ENCODE results near the gene GPR180. TPM values are rescaled to one million over a fixed set of nuclear protein-coding genes. Genes with fewer than 3 reads are reported as not detected.

The GPR180 gene
- total RNA-seq, 1 donor from 2014 or later = 5.6 TPM

DNA sequence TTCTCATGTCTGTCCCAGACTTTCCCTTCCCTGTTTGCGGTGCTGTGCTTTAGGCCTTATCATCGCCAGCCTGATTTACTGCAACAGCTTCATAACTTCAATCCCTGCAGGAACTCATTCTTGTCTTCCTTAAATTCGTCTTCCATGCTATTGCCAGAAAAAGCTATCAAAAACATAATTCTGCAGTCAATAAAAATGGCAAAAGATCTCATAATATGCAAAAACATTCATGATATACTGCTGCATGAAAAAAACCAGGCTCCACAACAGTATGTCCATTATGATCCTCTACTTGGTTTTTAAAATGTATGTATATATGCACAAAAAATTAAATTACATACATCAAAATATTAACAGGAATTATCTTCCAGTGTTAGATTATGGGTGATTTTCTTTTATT lies 34.1 kb upstream of the GPR180 start:
- no peaks in the 10 kb centered on the region for H3K27me3 ChIP-seq
- intact Hi-C loops (cut with DNase I) = no loop called here
- H3K4me3 ChIP-seq = no peak overlapping the region
- DNase-seq (ENCODE audit: extremely low spot score in 2 of 2) = no peak
- H3K27ac ChIP-seq = no peak overlapping the region
- H3K9me3 ChIP-seq = no peaks in the 10 kb centered on the region
- H3K4me1 ChIP-seq = no peaks in the 10 kb centered on the region
- H3K36me3 ChIP-seq = peaks cover 0 to 20% of the 10 kb centered on the region in 2 donors
- no peak for TF ChIP-seq POLR2A (IDR thresholded peaks at IDR 0.05)
- no peak for TF ChIP-seq POLR2AphosphoS5 (IDR thresholded peaks at IDR 0.05; ENCODE audit: insufficient read depth in 1 of 2, low read depth in 1 of 2)
- TF ChIP-seq, protein P1, sequence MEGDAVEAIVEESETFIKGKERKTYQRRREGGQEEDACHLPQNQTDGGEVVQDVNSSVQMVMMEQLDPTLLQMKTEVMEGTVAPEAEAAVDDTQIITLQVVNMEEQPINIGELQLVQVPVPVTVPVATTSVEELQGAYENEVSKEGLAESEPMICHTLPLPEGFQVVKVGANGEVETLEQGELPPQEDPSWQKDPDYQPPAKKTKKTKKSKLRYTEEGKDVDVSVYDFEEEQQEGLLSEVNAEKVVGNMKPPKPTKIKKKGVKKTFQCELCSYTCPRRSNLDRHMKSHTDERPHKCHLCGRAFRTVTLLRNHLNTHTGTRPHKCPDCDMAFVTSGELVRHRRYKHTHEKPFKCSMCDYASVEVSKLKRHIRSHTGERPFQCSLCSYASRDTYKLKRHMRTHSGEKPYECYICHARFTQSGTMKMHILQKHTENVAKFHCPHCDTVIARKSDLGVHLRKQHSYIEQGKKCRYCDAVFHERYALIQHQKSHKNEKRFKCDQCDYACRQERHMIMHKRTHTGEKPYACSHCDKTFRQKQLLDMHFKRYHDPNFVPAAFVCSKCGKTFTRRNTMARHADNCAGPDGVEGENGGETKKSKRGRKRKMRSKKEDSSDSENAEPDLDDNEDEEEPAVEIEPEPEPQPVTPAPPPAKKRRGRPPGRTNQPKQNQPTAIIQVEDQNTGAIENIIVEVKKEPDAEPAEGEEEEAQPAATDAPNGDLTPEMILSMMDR (IDR thresholded peaks at IDR 0.05) = no peak

DNA sequence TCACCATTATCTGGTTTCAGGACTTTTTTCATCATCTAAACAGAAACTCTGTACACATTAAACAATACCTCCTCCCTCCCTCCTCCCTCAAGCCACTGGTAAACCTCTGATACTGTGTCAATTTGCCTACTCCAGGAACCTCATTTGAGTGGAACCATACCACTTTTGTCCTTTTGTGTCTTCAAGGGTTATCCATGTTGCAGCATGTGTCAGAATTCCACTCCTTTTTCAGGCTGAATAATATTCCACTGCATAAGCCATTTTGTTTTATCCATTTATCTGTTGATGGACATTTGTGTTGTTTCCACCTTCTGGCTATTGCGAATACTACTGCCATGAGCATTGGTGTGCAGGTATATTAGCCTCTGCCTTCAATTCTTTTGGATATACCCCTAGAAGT lies 33.2 kb upstream of the GPR180 start:
- peaks cover 0 to 28% of the 10 kb centered on the region in 2 donors for H3K36me3 ChIP-seq
- no peak overlapping the region for H3K4me3 ChIP-seq
- no peak for DNase-seq (ENCODE audit: extremely low spot score in 2 of 2)
- H3K27me3 ChIP-seq = no peaks in the 10 kb centered on the region
- intact Hi-C loops (cut with DNase I) = no loop called here
- H3K27ac ChIP-seq = no peak overlapping the region
- no peaks in the 10 kb centered on the region for H3K9me3 ChIP-seq
- H3K4me1 ChIP-seq = no peaks in the 10 kb centered on the region
- TF ChIP-seq, protein P1 (IDR thresholded peaks at IDR 0.05) = no peak
- TF ChIP-seq POLR2A (IDR thresholded peaks at IDR 0.05) (no peak), POLR2AphosphoS5 (IDR thresholded peaks at IDR 0.05; ENCODE audit: insufficient read depth in 1 of 2, low read depth in 1 of 2) (no peak)

DNA sequence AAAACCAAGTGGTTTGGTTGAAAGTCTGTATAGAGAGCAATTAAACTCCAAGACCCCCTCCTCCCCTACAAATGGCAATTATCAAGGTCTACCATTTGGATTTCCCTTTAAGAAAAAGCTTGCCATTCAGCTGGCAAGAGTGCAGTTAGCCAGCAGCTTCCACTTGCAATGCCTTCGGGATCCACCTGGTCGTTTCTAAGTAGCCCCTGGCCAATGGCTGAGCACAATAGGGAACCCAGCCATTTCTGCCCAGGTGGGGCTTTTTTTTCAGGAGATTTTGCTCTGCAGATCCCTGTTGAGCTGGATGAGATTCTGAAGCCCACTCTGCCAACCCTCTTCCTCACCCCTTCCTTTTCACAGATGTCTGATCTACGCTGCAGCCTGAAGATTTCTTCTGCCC lies 32.0 kb upstream of the GPR180 start:
- H3K9me3 ChIP-seq = no peaks in the 10 kb centered on the region
- DNase-seq (ENCODE audit: extremely low spot score in 2 of 2) = no peak
- H3K27me3 ChIP-seq = no peaks in the 10 kb centered on the region
- TF ChIP-seq, protein P1 (IDR thresholded peaks at IDR 0.05) = no peak
- no peak for TF ChIP-seq POLR2AphosphoS5 (IDR thresholded peaks at IDR 0.05; ENCODE audit: insufficient read depth in 1 of 2, low read depth in 1 of 2)
- TF ChIP-seq POLR2A (IDR thresholded peaks at IDR 0.05) = no peak
- intact Hi-C loops (cut with DNase I) = no loop called here
- H3K4me1 ChIP-seq = no peaks in the 10 kb centered on the region
- no peak overlapping the region for H3K4me3 ChIP-seq
- H3K27ac ChIP-seq = no peak overlapping the region
- H3K36me3 ChIP-seq = peaks cover 0 to 37% of the 10 kb centered on the region in 2 donors

DNA sequence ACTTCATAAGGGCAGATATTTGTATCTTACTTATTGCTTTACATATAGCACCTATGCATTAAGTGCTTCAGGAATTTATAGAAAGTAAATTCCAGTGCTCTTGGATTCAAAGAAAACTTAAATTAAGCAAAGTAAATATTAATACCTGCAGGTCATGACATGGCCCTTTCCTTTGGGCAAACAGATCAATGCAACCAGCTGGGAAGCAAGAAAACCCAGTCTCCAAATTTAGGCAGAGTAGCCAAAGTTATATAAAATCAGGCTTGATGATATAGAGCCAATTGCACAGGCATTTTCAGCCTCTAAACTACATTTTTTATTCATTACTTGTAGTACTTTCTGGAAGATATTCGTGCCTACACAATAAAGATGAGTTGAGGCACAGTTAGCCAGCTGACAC lies 22.6 kb upstream of the GPR180 start:
- Histone ChIP-seq H3K9me3 (no peaks in the 10 kb centered on the region), H3K4me1 (no peaks in the 10 kb centered on the region), H3K36me3 (peaks cover 0 to 60% of the 10 kb centered on the region in 2 donors), H3K4me3 (no peak overlapping the region), H3K27me3 (no peaks in the 10 kb centered on the region), H3K27ac (no peak overlapping the region)
- intact Hi-C loops (cut with DNase I) = no loop called here
- no peak for DNase-seq (ENCODE audit: extremely low spot score in 2 of 2)
- no peak for TF ChIP-seq POLR2AphosphoS5 (IDR thresholded peaks at IDR 0.05; ENCODE audit: insufficient read depth in 1 of 2, low read depth in 1 of 2)
- TF ChIP-seq POLR2A (IDR thresholded peaks at IDR 0.05) = no peak
- TF ChIP-seq, protein P1 (IDR thresholded peaks at IDR 0.05) = no peak

DNA sequence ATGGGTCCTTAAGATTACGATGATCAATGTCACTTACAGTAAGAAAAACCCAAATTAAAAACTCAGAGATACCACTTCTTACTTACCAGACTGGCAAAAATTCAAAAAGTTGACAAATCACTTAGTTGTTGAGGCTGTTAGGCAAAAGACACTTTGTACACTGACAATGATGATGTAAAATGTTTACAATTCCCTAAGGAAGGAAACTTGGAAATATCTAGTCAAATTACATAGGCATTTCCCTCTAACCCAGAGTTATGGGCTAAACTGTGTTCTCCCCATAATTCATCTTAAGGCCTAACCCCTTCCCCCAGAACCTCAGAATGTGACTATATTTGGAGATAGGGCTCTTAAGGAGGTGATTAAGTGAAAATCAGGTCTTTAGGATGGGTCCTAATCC lies 17.7 kb upstream of the GPR180 start:
- no peaks in the 10 kb centered on the region for H3K27me3 ChIP-seq
- no peaks in the 10 kb centered on the region for H3K9me3 ChIP-seq
- no peak for DNase-seq (ENCODE audit: extremely low spot score in 2 of 2)
- TF ChIP-seq POLR2AphosphoS5 (IDR thresholded peaks at IDR 0.05; ENCODE audit: insufficient read depth in 1 of 2, low read depth in 1 of 2) (no peak), POLR2A (IDR thresholded peaks at IDR 0.05) (no peak)
- TF ChIP-seq, protein P1 (IDR thresholded peaks at IDR 0.05) = no peak
- H3K4me1 ChIP-seq = no peaks in the 10 kb centered on the region
- H3K4me3 ChIP-seq = no peak overlapping the region
- no peak overlapping the region for H3K27ac ChIP-seq
- H3K36me3 ChIP-seq = peaks cover 0 to 25% of the 10 kb centered on the region in 2 donors
- intact Hi-C loops (cut with DNase I) = no loop called here
